GM18511 (cell line): Measurements from ENCODE around the gene IGFALS.

Experiments
- ATAC-seq: cut with Tn5 transposase; IDR thresholded peaks from one replicate; pipeline ENCODE4 v1.9.1; 2021; ENCODE audit warnings: mild to moderate bottlenecking, moderate library complexity; ENCODE audit not compliant: unreplicated experiment

Gene IGFALS

GRCh38 chr16:1790611-1791255 is 2.8 kb downstream of the IGFALS start:
- no peak for ATAC-seq

GRCh38 chr16:1790261-1790610 is 3.3 kb downstream of the IGFALS start:
- no peak for ATAC-seq

GRCh38 chr16:1789643-1790045 is 3.9 kb downstream of the IGFALS start:
- no peak for ATAC-seq

GRCh38 chr16:1788708-1789100 is 4.8 kb downstream of the IGFALS start:
- ATAC-seq = no peak

GRCh38 chr16:1788095-1788707 is 5.3 kb downstream of the IGFALS start:
- no peak for ATAC-seq

GRCh38 chr16:1787322-1788094 is 6.0 kb downstream of the IGFALS start:
- no peak for ATAC-seq

- no peak for ATAC-seq
Observed at GRCh38 chr16:1787056-1787321, 6.5 kb downstream of the IGFALS start.

GRCh38 chr16:1786242-1787055 is 7.1 kb downstream of the IGFALS start:
- ATAC-seq = no peak

- ATAC-seq = no peak
Observed at GRCh38 chr16:1785846-1786170, 7.7 kb downstream of the IGFALS start.

GRCh38 chr16:1784977-1785845 is 8.3 kb downstream of the IGFALS start:
- ATAC-seq = no peak

GRCh38 chr16:1782408-1783264 is 10.9 kb downstream of the IGFALS start, which contains the start of the genes NUBP2 and SPSB3:
Gene NUBP2, plus strand, starts transcription at chr16:1782960. Its CDS starts 61 bp downstream, at chr16:1783021.
Gene SPSB3, minus strand, starts transcription at chr16:1782571. Its CDS starts 1,088 bp downstream, at chr16:1781483.
- peak; percentile 90 for ATAC-seq

GRCh38 chr16:1781758-1782407 is 11.6 kb downstream of the IGFALS start:
- peak; percentile 13 for ATAC-seq

GRCh38 chr16:1781254-1781653 is 12.3 kb downstream of the IGFALS start:
- ATAC-seq = no peak

- no peak for ATAC-seq
Observed at GRCh38 chr16:1780677-1781072, 12.8 kb downstream of the IGFALS start.

- ATAC-seq = no peak
Observed at GRCh38 chr16:1779741-1780676, 13.5 kb downstream of the IGFALS start.

GRCh38 chr16:1779234-1779701 is 14.2 kb downstream of the IGFALS start:
- no peak for ATAC-seq

- no peak for ATAC-seq
Observed at GRCh38 chr16:1778200-1779179, 15.0 kb downstream of the IGFALS start.
